Islet precursor cell (in vitro differentiated cells): ENCODE measurements around the gene PARP15.

ENCODE experiments used
- DNase-seq: peaks from one replicate; pipeline ENCODE4 v3.0.0-alpha.2; 2018

Gene PARP15

DNA sequence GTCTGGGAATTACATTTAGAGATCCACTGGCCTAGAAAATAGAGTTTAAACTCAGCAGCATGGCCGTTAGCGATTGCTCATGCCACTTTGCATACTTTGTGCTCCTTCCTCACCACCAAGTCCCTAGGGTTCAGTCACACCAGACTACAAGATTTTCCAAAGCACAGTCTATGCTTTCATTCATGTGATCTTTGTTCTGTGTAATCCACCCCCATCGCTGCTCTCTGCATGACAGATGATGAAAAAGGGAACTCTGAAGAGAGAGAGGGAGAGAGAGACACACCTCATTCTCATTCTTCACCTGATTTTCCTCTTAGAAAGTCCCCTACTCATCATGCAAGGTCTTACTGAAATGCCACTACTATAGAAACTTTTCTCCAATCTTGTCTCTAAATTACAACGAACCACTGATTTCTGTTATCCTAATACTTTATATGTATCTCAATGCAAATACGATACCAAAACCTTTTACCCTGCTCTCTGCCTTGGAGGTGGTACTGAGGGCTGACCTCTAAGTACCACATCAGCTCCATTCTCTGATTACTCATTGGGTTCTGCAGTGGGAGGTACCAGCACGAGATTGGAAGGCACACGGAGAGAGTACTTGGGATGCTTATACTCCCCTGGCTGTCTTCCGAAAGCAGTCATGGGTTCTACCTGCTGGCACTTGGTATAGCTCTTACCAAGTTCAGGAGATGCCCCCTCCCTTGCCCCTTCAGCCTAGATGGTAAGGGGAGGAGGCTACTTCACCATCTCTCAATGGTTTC lies 1.1 kb upstream of the PARP15 start:
- no peak for DNase-seq

DNA sequence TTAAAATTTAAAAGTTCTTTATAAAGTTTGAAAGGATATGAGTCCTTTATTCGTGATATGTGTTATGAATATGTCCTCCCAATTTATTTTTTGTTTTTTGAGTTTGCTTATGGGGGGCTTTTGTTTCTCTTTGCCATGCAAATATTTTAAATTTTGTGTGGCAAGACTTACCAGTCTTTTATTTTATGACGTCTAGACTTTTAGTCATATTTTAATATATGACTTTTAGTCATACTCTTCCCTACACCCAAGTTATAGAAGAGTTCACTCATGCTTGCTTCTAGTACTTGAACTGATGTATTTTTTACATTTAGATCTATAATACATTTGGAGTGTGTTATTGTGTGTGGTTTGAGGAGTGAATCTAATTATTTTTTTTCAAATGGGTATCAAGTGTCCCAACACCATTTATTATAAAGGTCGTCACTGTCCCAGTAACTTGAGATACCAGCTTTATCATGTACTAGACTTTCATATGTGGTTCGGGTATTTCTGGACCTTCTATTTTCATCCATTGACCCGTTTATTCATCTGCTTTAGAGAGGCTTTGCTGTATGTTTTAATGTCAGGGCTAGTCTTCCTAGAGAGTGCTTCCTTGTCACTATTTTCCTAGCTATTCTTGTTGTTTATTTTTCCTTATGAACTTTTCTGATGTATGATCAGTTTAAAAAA lies 755 bp downstream of the PARP15 start:
- DNase-seq: no peak

DNA sequence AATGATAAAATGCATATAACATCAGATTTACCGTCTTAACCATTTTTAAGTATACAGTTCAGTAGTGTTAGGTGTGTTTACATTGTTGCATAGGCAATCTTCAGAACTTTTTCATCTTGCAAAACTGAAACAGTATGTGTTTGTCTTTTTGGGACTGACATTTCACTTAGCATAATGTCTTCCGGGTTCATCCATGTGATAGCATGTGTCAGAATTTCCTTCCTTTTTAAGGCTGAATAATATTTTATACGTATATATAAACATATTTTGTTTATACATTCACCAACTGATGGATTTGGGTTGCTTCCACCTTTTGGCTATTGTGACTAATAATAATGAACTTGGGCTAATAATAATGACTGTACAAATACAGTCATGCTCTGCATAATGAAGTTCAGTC lies 3.0 kb downstream of the PARP15 start:
- DNase-seq: no peak

DNA sequence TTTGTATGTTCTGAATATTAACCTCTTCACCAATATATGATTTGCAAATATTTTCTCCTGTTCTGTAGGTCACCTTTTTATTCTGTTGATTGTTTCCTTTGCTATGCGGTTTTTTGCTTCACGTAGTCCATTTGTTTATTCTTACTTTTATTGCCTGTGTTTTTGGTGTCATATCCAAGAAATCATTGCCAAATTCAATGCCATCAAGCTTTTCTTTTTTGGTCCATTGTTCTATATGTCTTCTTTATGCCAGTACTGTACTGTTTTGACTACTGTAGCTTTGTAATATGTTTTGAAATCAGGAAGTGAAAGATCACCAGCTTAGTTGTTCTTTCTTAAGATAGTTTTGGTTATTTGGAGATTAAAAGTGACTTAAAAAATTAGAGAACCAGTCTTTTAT lies 4.2 kb downstream of the PARP15 start:
- DNase-seq: no peak

GRCh38 chr3:122582390-122582789 lies 4.9 kb downstream of the PARP15 start:
- DNase-seq: no peak

- no peak for DNase-seq
Measured at GRCh38 chr3:122586098-122586497, 8.6 kb downstream of the PARP15 start.

DNA sequence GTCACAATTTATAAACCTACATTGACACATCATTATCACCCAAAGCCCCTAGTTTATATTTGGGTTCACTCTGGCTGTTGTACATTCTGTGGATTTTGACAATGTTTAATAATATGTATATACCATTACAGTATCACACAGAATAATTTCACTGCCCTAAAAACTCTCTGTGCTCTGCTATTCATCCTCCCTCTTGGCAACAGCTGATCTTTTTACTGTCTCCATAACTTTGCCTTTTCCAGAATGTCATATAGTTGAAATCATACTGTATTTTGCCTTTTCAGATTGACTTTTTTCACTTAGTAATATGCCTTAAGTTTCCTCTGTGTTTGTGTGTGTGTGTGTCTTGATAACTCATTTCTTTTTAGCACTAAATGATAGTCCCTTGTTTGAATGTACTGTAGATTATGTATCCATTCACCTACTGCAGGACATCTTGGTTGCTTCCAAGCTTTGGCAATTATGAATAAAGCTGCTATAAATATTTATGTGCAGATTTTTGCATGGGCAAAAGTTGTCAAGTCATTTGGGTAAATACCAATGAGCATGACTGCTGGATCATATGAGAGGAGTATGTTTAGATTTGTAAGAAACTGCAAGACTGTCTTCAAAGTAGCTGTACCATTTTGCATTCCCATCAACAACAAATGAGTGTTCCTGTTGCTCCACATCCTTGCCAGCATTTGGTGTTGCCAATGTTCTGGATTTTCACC lies 9.5 kb downstream of the PARP15 start:
- no peak for DNase-seq

GRCh38 chr3:122587572-122587971 lies 10.1 kb downstream of the PARP15 start:
- no peak for DNase-seq

DNA sequence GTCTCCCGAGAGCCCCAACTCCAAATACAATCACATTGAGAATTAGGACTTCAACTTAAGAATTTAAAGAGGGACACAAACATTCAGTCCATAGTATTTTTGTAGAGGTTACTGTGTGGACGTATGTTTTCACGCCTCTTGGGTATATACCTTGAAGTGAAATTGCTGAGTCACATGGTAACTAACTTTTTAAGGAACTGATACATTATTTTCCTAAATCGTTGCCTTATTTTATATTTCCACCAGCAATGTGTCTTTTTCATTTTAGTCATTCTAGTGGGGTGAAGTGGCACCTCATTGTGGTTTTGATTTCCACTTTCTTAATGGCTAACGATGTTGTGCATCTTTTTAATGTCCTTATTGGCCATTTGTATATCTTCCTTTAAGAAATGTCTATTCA lies 11.8 kb downstream of the PARP15 start:
- DNase-seq: no peak

GRCh38 chr3:122590610-122591009 lies 13.2 kb downstream of the PARP15 start:
- no peak for DNase-seq

DNA sequence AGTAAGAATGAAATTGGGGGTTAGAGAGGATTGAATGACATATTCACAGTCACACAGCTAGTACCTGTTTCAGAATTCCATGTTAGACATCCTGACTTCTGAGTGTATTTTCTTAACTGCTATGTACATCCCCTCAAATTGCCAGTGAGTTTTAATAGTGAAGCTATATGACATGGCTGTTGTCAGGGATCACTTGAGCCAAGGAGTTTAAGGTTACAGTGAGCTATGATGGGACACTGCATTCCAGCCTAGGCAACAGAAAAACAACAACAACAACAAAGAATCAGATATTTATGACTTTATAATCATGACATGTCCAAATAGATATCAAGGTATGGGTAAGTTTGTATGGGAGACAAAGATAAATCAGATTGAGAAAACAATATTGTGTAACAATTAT lies 16.6 kb downstream of the PARP15 start:
- no peak for DNase-seq

DNA sequence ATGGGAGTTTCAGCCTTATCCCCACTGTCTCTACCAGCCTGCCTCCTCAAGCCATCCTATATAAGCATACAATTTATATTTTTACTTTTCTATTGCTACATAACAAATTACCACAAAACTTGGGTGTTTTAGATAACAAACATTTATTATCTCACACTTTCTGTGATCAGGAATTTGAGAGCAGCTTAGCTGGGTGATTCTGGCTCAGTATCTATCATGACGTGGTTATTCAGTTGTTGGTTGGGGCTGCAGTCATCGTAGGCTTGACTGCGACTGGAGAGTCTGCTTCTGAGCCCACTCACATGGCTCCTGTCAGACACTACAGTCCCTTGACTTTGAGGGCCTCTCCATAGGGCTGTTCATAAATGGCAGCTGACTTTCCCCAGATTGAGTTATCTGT lies 20.7 kb downstream of the PARP15 start:
- DNase-seq: no peak

- DNase-seq: no peak
Measured at GRCh38 chr3:122598556-122598955, 21.1 kb downstream of the PARP15 start.

DNA sequence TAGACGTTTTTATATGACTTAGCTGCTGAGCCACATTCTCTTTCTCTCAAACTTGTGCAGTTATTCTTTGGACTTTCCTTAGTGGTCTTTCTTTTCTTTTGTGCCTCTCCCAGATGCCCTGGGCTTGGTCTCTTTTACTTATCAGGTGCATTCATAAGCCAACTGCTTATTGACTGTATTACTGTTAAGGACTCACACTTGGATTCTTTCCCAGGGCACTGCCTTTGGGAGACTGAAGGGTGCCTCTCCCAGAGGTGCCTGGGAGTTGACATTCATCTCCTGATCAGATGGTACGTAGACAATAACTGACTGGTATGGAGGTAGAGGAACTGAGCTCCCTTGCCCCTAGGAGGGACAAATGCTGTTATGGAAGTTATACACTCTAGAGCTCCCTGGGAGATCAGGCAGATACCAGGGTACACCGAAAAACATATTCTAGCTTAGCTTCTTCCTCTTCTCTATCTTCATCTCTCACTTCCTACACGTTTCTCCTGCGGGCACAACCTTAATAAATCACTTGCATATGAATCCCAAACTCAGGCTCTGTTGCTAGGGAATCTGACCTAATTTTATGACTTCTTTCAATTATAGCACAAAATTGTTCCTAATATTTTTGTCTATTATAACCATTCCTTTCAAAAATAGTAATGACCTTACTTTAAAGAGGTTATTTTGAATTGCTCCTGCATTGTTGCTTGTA lies 24.7 kb downstream of the PARP15 start:
- no peak for DNase-seq

DNA sequence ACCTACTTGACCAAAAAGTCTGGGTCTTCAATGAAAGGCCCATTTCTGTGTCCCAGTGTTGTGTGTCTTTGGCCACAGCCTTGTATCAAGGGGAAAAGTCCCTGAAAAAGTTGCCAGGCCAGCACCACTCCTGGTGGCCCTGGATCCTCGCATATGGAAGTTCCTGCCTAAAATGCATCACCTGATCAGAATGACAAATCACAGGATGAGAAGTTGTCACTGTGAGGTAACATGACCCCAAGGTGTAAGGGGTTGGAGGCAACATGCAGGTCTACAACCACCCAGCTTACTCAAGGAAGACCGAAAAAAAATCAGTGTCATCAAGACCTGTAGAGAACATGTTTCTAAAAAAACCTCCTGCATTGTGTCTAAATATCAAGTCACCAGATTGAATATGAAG lies 25.6 kb downstream of the PARP15 start:
- no peak for DNase-seq

DNA sequence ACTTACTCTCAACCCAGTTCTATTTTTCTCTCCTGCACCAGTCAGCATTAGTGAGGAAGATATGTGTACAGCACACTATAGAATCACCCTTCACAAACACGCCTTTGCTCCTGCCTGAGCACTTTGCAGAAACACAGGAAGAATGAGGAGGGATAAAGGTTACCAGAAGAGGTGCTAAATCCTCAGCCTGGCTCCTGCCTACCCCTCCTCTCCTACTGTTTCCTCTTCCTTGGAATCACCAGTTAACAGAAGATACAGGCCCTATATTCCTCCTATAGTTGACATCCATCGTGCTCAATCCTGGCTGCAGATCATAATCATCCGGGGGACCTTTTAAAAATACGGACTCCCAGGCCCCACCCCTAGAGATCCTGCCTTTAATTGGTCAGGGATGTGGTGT lies 28.9 kb downstream of the PARP15 start:
- no peak for DNase-seq

DNA sequence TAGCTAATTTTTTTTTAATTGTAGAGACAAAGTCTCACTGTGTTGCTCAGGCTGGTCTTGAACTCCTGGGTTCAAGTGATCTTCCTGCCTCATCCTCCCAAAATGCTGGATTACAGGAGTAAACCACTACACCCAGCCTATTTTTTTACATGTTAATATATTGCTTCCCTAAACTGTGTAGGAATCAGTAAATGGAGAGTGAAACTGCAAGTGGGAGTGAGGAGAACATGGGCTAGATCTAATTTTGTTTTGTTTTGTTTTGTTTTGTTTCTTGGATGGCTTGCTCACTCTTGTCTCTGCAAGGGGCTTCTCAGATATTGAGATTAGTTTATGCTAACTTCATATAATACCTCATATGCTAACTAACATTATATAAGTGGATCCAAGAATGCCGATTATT lies 31.5 kb downstream of the PARP15 start:
- DNase-seq: no peak

GRCh38 chr3:122609798-122610559 lies 32.5 kb downstream of the PARP15 start:
- DNase-seq: no peak

DNA sequence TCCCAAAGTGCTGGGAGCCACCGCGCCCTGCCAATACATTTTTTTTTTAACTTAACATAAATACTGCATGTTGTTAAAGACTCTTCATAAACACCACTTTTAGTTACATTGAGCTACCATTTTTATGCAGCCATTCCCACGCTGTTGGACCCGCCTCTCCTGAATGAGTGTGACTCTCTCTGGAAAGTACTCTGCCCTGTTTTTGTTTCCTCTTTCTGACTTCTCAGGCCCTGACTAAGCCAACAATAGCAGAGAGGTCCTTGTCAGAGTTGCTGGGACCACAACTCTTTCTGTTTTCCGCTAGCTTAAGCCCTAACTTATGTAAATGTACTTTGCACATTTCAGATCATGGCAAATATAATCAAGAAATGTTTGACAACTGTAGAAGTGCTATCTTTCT lies 35.2 kb downstream of the PARP15 start:
- no peak for DNase-seq

DNA sequence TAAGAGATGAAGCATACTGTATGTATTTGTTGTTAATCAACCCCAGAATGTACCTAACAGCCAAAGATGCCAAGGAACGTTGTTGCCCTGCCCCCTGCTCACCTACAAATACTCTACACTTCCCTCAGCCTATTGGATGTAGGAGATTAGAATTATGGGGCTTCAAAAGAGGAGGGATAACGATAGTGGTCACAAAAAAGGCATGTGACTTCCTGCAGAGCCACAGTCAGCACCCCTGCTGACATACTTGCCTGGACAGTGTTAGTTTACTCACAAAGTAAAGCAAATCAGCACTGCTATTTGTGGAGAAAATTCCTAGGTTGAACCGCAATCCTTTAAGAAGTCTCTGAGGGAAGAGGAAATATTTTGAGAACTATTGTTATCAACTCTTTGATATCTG lies 37.9 kb downstream of the PARP15 start:
- DNase-seq: no peak

- DNase-seq: no peak
Measured at GRCh38 chr3:122618614-122619013, 41.2 kb downstream of the PARP15 start.

DNA sequence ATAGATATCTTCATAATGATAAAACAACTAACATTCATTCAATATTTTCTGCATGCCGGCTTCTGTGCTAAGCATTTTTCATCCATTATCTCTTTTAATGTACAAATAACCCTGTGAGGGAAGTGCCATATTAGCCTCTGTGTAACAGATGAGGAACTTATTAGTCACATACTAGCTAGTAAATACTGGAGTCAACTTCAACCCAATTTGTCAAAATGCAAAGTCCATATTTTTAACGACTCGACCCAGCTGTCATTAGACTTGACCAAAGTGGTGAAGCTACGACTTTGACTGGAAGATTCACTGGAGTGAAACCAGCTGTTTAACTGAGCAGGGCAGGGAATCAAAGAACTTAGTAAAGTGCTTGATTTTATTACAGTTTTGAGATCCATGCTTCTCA lies 41.6 kb downstream of the PARP15 start:
- DNase-seq: no peak

DNA sequence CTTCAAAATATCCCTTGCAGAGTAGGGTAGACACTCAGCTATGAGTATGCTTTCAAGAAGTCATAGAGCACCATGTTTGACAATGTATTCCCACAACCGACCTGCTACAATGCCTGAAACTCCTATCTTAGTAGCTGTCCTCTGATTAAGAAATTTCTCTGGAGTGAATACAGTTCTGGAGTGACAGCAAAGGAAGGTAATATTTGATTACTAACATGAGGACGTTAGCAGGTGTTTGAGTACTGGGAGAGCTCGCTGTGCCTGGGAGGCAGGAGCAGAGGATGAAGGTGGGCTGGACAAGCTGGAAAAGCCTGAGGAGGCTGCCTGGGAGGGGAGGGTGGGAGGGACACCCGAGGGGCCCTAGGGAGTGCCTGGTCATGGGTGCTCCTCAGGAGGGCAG lies 42.9 kb downstream of the PARP15 start:
- no peak for DNase-seq
